Uterus (tissue), 4 donors: Measurements from ENCODE around the gene CREB5. TPM values are rescaled to one million over a fixed set of nuclear protein-coding genes. Genes with fewer than 3 reads are reported as not detected.

Experiments used
- DNase-seq, 2 donors: peaks; one replicate each; pipeline ENCODE4 v3.0.0-alpha.2; 2019 to 2020
- H3K27ac ChIP-seq, 2 donors: fragments of 200-600 bp; sonication (generic); 1 replicate in 1 of 2; 2 replicates in 1 of 2; pipeline ENCODE4 v1.5.1; 2016 to 2018
- H3K27me3 ChIP-seq, 2 donors: fragments of 200-600 bp; sonication (generic); one replicate each; pipeline ENCODE4 v1.5.1; 2018 to 2019; ENCODE audit warnings: control low read depth in 1 of 2
- H3K36me3 ChIP-seq, 2 donors: fragments of 200-600 bp; sonication (generic); one replicate each; pipeline ENCODE4 v1.5.1; 2019; ENCODE audit warnings: control low read depth in 1 of 2
- H3K4me1 ChIP-seq, 2 donors: fragments of 200-600 bp; sonication (generic); one replicate each; pipeline ENCODE4 v1.5.1; 2018 to 2019; ENCODE audit warnings: control low read depth in 1 of 2
- H3K4me3 ChIP-seq, 2 donors: fragments of 200-600 bp; sonication (generic); 1 replicate in 1 of 2; 2 replicates in 1 of 2; pipeline ENCODE4 v1.5.1; 2018 to 2019; ENCODE audit warnings: mild to moderate bottlenecking in 1 of 2
- H3K9me3 ChIP-seq, 2 donors: fragments of 200-600 bp; sonication (generic); one replicate each; pipeline ENCODE4 v1.5.1; 2019; ENCODE audit warnings: control low read depth in 1 of 2
- CTCF ChIP-seq, 4 experiments: fragments of 200-600 bp in 2 of 4; fragments of 450-650 bp in 2 of 4; sonication (generic) in 2 of 4; IDR thresholded peaks; one replicate each; pipeline ENCODE4 v1.5.1; 2016 to 2019; ENCODE audit warnings: antibody characterized with exemption in 4 of 4, mild to moderate bottlenecking in 2 of 4, moderate library complexity in 1 of 4
- POLR2A ChIP-seq, 2 donors: fragments of 450-650 bp; IDR thresholded peaks; one replicate each; pipeline ENCODE4 v1.6.1; 2016; ENCODE audit warnings: antibody characterized with exemption in 2 of 2, mild to moderate bottlenecking in 1 of 2, moderate library complexity in 1 of 2
- intact Hi-C: fragments of 100-400 bp; cut with DNase I; formaldehyde crosslinking; loops from one replicate; pipeline ENCODE4 v1.15.1; 2023; ENCODE audit warnings: low total_unique reads
- total RNA-seq, 4 donors: library from RNA; depleted of rRNA in 3 of 4; stranded (reverse); fragments of >200 nt in 3 of 4; gene quantifications; one replicate each; pipeline versions ENCODE4 v1.1.0 to v1.2.4, GENCODE V29; 2014 to 2023
- donor health status: DM: yes; HTN: yes; CAD: no.

CREB5 gene
- total RNA-seq, 4 donors from 2014 or later = 7.1 to 40.2 (median 23.9) TPM

GRCh38 chr7:28520074-28521015, 108.0 kb downstream of the CREB5 start:
- H3K4me1 ChIP-seq = no peaks in the 10 kb centered on the region
- intact Hi-C loops = no loop called here
- no peak overlapping the region for H3K27ac ChIP-seq
- no peak for DNase-seq
- H3K27me3 ChIP-seq = no peaks in the 10 kb centered on the region
- no peak overlapping the region for H3K4me3 ChIP-seq
- TF ChIP-seq POLR2A (IDR thresholded peaks at IDR 0.05) (no peak), CTCF (IDR thresholded peaks at IDR 0.05) (no peak)
- no peaks in the 10 kb centered on the region for H3K9me3 ChIP-seq
- no peaks in the 10 kb centered on the region for H3K36me3 ChIP-seq

GRCh38 chr7:28524978-28525377, 112.7 kb downstream of the CREB5 start:
- Histone ChIP-seq H3K4me3 (no peak overlapping the region), H3K36me3 (no peaks in the 10 kb centered on the region), H3K27me3 (no peaks in the 10 kb centered on the region), H3K27ac (no peak overlapping the region), H3K4me1 (no peaks in the 10 kb centered on the region), H3K9me3 (no peaks in the 10 kb centered on the region)
- no peak for DNase-seq
- no peak for TF ChIP-seq POLR2A (IDR thresholded peaks at IDR 0.05)
- TF ChIP-seq CTCF (IDR thresholded peaks at IDR 0.05) = no peak
- intact Hi-C loops = no loop called here

GRCh38 chr7:28528899-28529298, 116.6 kb downstream of the CREB5 start:
- DNase-seq = no peak
- Histone ChIP-seq H3K36me3 (no peaks in the 10 kb centered on the region), H3K27me3 (no peaks in the 10 kb centered on the region), H3K4me3 (no peak overlapping the region), H3K27ac (no peak overlapping the region), H3K4me1 (no peaks in the 10 kb centered on the region), H3K9me3 (no peaks in the 10 kb centered on the region)
- intact Hi-C loops = no loop called here
- TF ChIP-seq POLR2A (IDR thresholded peaks at IDR 0.05) = no peak
- TF ChIP-seq CTCF (IDR thresholded peaks at IDR 0.05) = no peak

- H3K27ac ChIP-seq = no peak overlapping the region
- no peak for DNase-seq
- no peak overlapping the region for H3K4me3 ChIP-seq
- H3K36me3 ChIP-seq = no peaks in the 10 kb centered on the region
- H3K4me1 ChIP-seq = no peaks in the 10 kb centered on the region
- H3K27me3 ChIP-seq = no peaks in the 10 kb centered on the region
- intact Hi-C loops = no loop called here
- TF ChIP-seq POLR2A (IDR thresholded peaks at IDR 0.05) (no peak), CTCF (IDR thresholded peaks at IDR 0.05) (no peak)
- no peaks in the 10 kb centered on the region for H3K9me3 ChIP-seq
Measured at GRCh38 chr7:28529755-28530154, 117.4 kb downstream of the CREB5 start.

- H3K4me3 ChIP-seq = no peak overlapping the region
- no peak overlapping the region for H3K27ac ChIP-seq
- intact Hi-C loops = no loop called here
- peak in 1 of 2 donors; percentile 42 for DNase-seq
- no peaks in the 10 kb centered on the region for H3K27me3 ChIP-seq
- no peak for TF ChIP-seq CTCF (IDR thresholded peaks at IDR 0.05)
- TF ChIP-seq POLR2A (IDR thresholded peaks at IDR 0.05) = no peak
- H3K4me1 ChIP-seq = no peaks in the 10 kb centered on the region
- no peaks in the 10 kb centered on the region for H3K36me3 ChIP-seq
- H3K9me3 ChIP-seq = no peaks in the 10 kb centered on the region
Measured at GRCh38 chr7:28530175-28530802, 118.0 kb downstream of the CREB5 start.
